Neutrophil (primary cell): ENCODE results near the gene LMO1.

Source experiments
- H3K27ac ChIP-seq: fragments of 200-600 bp; sonication (generic); 2 replicates; pipeline ENCODE4 v1.5.1; 2016; ENCODE audit warnings: mild to moderate bottlenecking, moderate library complexity
- H3K27me3 ChIP-seq: fragments of 200-600 bp; sonication (generic); 2 replicates; pipeline ENCODE4 v1.6.0; 2016; ENCODE audit warnings: mild to moderate bottlenecking
- H3K36me3 ChIP-seq: fragments of 200-600 bp; sonication (generic); 2 replicates; pipeline ENCODE4 v1.5.1; 2017
- H3K4me1 ChIP-seq, 2 experiments: fragments of 200-600 bp in 1 of 2; sonication (generic) in 1 of 2; 1 replicate in 1 of 2; 2 replicates in 1 of 2; pipeline versions ENCODE4 v1.5.1 to v1.6.1; 2013 to 2016; ENCODE audit warnings: low read depth in 1 of 2, low read length in 1 of 2, mild to moderate bottlenecking in 1 of 2, moderate library complexity in 1 of 2; ENCODE audit not compliant: control insufficient read depth in 1 of 2, insufficient read depth in 1 of 2
- H3K4me3 ChIP-seq, 2 experiments: fragments of 200-600 bp in 1 of 2; sonication (generic) in 1 of 2; 1 replicate in 1 of 2; 2 replicates in 1 of 2; pipeline ENCODE4 v1.5.1; 2013 to 2016; ENCODE audit warnings: low read depth in 1 of 2, low read length in 1 of 2, mild to moderate bottlenecking in 1 of 2, moderate library complexity in 1 of 2
- H3K9me3 ChIP-seq: fragments of 200-600 bp; sonication (generic); 2 replicates; pipeline ENCODE4 v1.5.1; 2016
- TF ChIP-seq, protein P1 (sequence below): fragments of 200-600 bp; sonication (generic); IDR thresholded peaks from 2 replicates; pipeline ENCODE4 v1.5.1; 2016; ENCODE audit warnings: antibody characterized with exemption

Gene LMO1

DNA sequence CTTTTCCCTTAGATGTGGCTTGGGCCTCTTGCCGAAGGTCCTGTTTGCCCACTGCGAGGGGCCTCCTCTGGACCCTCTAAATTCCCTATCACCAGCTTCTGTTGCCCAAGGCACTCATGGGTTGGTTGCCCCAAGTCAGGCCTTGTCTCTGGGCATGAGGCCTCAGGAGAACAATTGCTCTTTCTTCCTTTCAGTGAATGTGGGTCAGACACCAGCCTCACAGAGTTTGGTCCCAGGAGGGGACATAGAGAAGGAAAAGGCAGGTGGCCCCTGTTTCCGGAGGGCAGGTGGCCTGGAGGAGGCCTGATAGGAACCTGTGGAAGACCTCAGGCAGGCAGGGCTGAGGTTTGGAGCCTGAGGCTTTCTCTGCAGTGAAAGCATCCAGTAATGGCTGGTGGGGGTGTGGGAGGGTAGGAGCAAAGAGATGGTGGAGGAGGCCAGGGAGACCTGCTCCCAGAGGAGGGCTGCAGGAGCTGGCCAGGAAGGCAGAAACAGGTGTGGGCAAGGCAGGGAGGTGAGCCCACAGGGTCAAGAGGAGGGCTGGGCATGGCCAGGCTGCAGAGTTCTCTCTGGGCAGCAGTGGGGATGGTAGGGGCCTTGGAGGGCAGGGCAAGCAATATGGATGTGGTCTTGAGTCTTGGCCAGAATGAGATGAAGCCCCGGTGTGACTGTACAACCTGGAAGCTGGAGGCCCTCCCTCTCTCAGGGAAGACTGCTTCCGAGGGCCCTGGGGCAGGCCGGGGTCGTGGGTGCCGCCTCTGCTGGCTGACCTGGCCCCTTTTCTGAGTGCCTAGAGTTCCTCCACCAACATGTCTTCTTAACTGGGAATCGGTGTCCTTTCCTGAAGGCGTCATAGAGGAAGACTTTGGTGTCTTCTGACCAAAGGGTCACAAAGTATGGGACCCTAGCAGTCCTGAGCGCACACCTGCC is 28.0 kb upstream of the LMO1 start:
- Histone ChIP-seq H3K4me3 (no peak overlapping the region), H3K36me3 (no peaks in the 10 kb centered on the region), H3K9me3 (no peaks in the 10 kb centered on the region), H3K27me3 (no peaks in the 10 kb centered on the region), H3K4me1 (no peaks in the 10 kb centered on the region), H3K27ac (no peak overlapping the region)
- TF ChIP-seq, protein P1, sequence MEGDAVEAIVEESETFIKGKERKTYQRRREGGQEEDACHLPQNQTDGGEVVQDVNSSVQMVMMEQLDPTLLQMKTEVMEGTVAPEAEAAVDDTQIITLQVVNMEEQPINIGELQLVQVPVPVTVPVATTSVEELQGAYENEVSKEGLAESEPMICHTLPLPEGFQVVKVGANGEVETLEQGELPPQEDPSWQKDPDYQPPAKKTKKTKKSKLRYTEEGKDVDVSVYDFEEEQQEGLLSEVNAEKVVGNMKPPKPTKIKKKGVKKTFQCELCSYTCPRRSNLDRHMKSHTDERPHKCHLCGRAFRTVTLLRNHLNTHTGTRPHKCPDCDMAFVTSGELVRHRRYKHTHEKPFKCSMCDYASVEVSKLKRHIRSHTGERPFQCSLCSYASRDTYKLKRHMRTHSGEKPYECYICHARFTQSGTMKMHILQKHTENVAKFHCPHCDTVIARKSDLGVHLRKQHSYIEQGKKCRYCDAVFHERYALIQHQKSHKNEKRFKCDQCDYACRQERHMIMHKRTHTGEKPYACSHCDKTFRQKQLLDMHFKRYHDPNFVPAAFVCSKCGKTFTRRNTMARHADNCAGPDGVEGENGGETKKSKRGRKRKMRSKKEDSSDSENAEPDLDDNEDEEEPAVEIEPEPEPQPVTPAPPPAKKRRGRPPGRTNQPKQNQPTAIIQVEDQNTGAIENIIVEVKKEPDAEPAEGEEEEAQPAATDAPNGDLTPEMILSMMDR: no peak

DNA sequence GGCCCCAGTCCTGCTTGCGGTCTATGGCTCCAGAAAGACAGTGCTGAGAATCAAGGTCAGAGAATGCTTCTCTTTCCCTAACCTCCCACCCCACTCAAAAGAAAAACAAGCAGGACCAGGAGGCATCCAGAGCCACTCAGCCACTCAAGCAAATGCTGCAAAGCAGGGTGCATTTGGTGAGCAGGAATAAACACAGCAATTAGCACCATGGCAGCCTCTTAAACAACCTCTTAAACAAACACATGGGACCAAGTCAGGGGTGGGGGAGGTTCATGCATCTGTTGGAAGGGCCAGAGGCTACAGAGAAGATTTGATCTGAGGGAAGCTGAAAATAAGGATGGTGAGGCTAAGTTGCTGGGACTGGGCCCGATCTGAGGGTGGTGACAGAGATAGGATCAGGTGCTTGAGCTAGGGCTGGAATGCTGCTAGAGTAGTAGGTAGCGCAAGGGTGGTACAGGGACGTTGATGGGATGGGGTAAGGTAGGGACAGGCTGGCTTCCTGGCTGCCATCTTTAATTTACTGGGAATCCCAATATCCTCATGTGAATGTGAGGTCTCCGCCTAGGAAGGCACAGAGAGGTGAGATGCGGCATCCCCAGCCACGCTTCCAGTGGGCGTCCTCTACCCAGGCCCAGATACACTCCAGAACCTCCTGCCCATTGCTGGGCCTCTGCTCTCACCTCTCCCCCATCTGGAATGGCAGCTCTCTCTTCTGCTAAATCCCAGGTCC is 26.6 kb upstream of the LMO1 start:
- Histone ChIP-seq H3K27ac (no peak overlapping the region), H3K4me1 (no peaks in the 10 kb centered on the region), H3K27me3 (no peaks in the 10 kb centered on the region), H3K36me3 (no peaks in the 10 kb centered on the region), H3K4me3 (no peak overlapping the region), H3K9me3 (no peaks in the 10 kb centered on the region)
- TF ChIP-seq, protein P1: no peak

DNA sequence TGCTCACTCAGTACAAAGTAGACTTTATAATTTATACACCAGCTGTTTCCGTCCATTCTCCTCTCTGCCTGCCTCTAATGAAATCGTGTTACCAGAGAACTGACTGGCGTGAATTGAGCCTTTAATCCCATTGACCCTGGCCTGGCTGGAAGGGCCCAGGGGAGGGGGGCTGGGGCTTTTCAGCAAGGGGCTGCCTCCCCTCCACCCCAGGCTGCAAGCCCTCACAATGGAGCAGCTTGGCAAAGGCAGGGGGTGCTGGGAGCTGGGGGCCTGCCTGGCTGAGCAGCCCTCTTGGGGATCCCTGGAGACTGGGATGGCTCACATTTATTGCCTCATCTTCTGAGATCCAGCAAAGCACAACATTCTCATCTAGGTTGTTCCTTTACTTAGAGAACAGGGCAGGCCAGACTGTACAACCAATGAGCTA is 25.8 kb upstream of the LMO1 start:
- TF ChIP-seq, protein P1: no peak
- Histone ChIP-seq H3K27me3 (peaks cover 3% of the 10 kb centered on the region), H3K4me1 (no peaks in the 10 kb centered on the region), H3K27ac (no peak overlapping the region), H3K9me3 (no peaks in the 10 kb centered on the region), H3K4me3 (no peak overlapping the region), H3K36me3 (no peaks in the 10 kb centered on the region)

DNA sequence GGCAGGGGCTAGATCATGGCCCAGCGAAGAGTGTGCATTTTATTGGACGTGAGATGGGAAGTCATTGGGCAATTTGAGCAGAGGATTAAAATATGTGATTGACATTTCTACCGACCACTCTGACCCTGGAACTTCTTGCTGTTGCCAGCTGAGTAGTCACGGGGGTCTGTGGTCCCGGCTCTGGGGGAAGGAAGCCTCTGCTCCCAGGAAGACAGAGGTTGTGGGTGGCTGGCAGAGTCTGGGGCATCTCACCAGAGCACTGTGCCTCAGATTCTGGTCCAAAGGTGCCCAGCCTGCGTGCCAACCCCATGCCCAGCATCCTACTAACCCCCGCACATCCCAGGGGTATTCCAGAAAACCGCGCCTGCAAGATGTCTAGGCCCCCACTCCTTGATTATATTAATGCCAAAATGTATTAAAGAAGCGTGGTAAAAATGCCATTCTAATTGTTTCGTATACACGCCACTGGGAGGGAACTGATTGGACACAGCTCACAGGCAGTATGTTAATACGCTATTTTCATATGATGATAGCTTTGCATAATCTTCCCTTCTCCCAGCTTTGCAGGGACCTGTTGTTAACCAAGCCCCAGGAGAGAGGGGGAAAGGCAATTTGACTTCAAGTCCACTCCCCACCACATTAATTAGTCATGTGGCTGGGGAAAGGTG is 25.3 kb upstream of the LMO1 start:
- H3K36me3 ChIP-seq: no peaks in the 10 kb centered on the region
- H3K4me1 ChIP-seq: no peaks in the 10 kb centered on the region
- TF ChIP-seq, protein P1: no peak
- no peak overlapping the region for H3K4me3 ChIP-seq
- H3K27ac ChIP-seq: no peak overlapping the region
- H3K27me3 ChIP-seq: peaks cover 9% of the 10 kb centered on the region
- no peaks in the 10 kb centered on the region for H3K9me3 ChIP-seq

DNA sequence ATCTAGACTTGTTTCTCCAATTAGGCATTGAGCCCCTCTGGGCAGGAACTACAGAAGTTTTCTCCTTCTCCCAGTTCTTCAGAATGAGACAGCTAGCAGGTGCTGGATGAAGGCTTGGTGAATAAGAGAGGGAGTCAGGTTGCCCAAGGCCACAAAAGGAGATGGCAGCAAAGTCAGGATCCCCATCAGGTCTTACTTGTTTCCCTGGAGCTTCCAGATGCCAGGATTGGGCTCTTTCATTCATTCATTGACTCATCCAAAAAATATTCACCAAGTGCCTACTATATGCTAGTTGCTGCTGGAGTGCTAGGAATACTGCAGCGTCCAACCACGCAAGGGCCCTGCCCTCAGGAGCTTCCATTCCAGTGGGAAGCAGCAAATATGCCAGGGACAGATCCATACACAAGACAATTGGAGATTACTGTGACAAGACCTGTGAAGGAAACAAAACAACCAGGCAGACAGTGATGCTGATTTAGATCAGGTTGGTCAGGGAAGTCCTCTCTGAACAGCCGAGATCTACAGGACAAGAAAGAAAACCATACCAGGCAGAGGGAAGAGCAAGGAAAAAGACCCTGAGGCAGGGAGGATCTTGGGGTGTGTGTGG is 24.6 kb upstream of the LMO1 start:
- TF ChIP-seq, protein P1: no peak
- no peaks in the 10 kb centered on the region for H3K4me1 ChIP-seq
- H3K4me3 ChIP-seq: no peak overlapping the region
- H3K9me3 ChIP-seq: no peaks in the 10 kb centered on the region
- H3K27me3 ChIP-seq: peaks cover 16% of the 10 kb centered on the region
- H3K27ac ChIP-seq: no peak overlapping the region
- H3K36me3 ChIP-seq: no peaks in the 10 kb centered on the region
